ENCODE measurements around the gene FKBP7.

- TF ChIP-seq CTCF (IDR thresholded peaks at IDR 0.05) (no peak), POLR2A (IDR thresholded peaks at IDR 0.05) (no peak)
Observed at GRCh38 chr2:178485356-178485755, 7.0 kb upstream of the FKBP7 start.

All from ovary (tissue), 3 donors.